Measurements from ENCODE around the gene ZMAT3. TPM values are rescaled to one million over a fixed set of nuclear protein-coding genes. Genes with fewer than 3 reads are reported as not detected.

The ZMAT3 gene
- total and polyA plus RNA-seq, 3 donors from 2014 or later = 6.4 to 13.3 (median 12.3) TPM

DNA sequence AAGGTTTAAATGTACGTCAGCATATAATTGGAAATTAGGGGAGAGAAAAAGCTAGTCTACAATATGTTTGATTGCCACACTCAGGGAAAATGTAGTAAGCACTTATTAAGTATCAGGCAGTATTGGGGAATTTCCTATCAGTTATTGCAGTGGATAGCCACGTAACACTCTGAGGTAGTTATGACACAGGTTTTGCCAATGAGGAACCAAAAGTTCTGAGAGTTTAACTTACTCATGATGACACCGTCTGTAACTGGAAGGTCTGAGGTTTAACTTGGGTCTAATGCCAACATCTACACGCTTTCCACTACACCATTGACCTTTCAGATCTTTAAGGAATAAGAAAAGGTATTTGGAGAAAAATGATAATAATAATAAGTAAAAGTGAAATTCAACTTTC lies 89.5 kb downstream of the ZMAT3 start:
- TF ChIP-seq, protein P1, sequence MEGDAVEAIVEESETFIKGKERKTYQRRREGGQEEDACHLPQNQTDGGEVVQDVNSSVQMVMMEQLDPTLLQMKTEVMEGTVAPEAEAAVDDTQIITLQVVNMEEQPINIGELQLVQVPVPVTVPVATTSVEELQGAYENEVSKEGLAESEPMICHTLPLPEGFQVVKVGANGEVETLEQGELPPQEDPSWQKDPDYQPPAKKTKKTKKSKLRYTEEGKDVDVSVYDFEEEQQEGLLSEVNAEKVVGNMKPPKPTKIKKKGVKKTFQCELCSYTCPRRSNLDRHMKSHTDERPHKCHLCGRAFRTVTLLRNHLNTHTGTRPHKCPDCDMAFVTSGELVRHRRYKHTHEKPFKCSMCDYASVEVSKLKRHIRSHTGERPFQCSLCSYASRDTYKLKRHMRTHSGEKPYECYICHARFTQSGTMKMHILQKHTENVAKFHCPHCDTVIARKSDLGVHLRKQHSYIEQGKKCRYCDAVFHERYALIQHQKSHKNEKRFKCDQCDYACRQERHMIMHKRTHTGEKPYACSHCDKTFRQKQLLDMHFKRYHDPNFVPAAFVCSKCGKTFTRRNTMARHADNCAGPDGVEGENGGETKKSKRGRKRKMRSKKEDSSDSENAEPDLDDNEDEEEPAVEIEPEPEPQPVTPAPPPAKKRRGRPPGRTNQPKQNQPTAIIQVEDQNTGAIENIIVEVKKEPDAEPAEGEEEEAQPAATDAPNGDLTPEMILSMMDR (IDR thresholded peaks at IDR 0.05) = no peak
- TF ChIP-seq POLR2A (IDR thresholded peaks at IDR 0.05) = no peak
- H3K27ac ChIP-seq = no peak overlapping the region
- DNase-seq = no peak
- H3K4me1 ChIP-seq = no peaks in the 10 kb centered on the region
- no peaks in the 10 kb centered on the region for H3K36me3 ChIP-seq (ENCODE audit: low read depth, missing control alignments)
- no peak overlapping the region for H3K4me3 ChIP-seq
- 87 to 90% methylated on average over 4 of the region's 4 CpGs for WGBS, 2 donors
- no peaks in the 10 kb centered on the region for H3K27me3 ChIP-seq
- no peaks in the 10 kb centered on the region for H3K9me3 ChIP-seq
- intact Hi-C loops (cut with DNase I; ENCODE audit: low total_unique reads) = no loop called here

DNA sequence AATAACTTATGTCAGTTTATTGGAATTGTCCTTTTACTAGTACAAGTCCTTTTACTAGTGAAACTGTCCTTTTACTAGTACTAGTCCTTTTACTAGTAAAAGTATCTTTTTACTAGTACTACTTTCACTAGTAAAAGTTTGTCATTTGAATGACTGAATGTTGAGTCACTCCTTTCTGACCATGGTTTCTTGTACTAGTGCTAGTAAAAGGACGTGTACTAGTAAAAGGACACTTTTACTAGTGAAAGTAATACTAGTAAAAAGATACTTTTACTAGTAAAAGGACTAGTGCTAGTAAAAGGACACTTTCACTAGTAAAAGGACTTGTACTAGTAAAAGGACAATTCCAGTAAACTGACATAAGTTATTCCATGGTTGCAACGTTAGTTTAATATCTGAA lies 96.3 kb downstream of the ZMAT3 start:
- no peaks in the 10 kb centered on the region for H3K27me3 ChIP-seq
- WGBS, 2 donors = 79 to 82% methylated on average over 2 of the region's 2 CpGs
- H3K9me3 ChIP-seq = no peaks in the 10 kb centered on the region
- H3K4me3 ChIP-seq = no peak overlapping the region
- no peaks in the 10 kb centered on the region for H3K36me3 ChIP-seq (ENCODE audit: low read depth, missing control alignments)
- no peak for DNase-seq
- no peak overlapping the region for H3K27ac ChIP-seq
- intact Hi-C loops (cut with DNase I; ENCODE audit: low total_unique reads) = no loop called here
- H3K4me1 ChIP-seq = no peaks in the 10 kb centered on the region
- TF ChIP-seq, protein P1 (IDR thresholded peaks at IDR 0.05) = no peak
- no peak for TF ChIP-seq POLR2A (IDR thresholded peaks at IDR 0.05)

DNA sequence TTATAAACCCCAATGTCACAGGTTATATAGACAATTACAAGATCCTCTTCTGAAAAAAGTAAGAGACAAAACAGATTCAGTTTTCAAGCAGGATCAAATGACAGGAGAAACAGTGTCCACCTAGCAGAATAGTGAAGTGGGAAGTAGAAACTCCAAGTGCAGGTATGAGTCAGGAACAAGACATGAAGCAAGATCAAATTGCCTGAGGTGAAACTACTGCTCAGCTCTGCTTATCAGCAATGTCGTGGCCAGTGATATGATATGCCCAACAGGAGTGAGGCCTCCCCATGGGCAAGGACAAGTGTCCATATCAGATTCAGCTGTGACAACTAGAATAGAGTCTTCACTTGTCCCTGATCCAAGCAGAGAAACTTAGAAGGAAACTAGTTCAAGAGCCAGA lies 100.0 kb downstream of the ZMAT3 start:
- H3K4me1 ChIP-seq = no peaks in the 10 kb centered on the region
- no peak overlapping the region for H3K4me3 ChIP-seq
- H3K27me3 ChIP-seq = no peaks in the 10 kb centered on the region
- intact Hi-C loops (cut with DNase I; ENCODE audit: low total_unique reads) = no loop called here
- H3K9me3 ChIP-seq = no peaks in the 10 kb centered on the region
- TF ChIP-seq, protein P1 (IDR thresholded peaks at IDR 0.05) = no peak
- no peak for TF ChIP-seq POLR2A (IDR thresholded peaks at IDR 0.05)
- no peak for DNase-seq
- WGBS, 2 donors = 42 to 52% methylated on average over 1 of the region's 1 CpG
- H3K27ac ChIP-seq = no peak overlapping the region
- H3K36me3 ChIP-seq (ENCODE audit: low read depth, missing control alignments) = no peaks in the 10 kb centered on the region

DNA sequence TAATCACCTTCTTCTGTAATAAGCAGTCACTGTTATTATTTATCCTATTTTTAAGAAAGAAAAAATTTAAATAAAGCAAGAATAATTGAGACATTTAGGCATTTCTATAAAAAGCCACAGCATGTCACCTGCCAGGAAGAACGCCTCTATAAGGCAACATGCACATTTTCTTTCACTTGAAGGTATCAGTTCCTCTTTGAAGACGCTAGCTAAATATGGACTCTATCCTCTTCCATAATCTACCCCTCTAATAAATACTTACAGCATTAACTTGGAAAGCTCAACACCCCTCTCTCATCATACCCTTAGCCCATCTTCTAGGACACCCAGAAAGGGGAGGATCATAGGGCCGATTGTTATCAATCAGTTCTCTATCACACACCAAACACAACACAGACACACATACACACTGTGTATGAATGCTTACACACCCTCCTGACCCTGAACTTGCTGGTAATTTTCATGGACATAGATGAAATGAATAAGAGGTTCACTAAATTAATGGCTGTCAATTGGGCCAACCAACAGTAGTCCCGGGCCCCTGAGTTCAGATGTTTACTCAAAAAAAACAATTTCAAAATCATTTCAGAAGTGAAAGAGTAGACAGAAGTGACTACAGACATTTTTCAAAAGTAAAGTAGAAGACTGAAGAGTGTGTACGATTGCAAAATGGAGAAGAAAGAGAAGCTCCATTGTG lies 102.5 kb downstream of the ZMAT3 start:
- H3K27me3 ChIP-seq = no peaks in the 10 kb centered on the region
- no peak overlapping the region for H3K4me3 ChIP-seq
- TF ChIP-seq POLR2A (IDR thresholded peaks at IDR 0.05) = no peak
- TF ChIP-seq, protein P1 (IDR thresholded peaks at IDR 0.05) = no peak
- no peaks in the 10 kb centered on the region for H3K36me3 ChIP-seq (ENCODE audit: low read depth, missing control alignments)
- no peaks in the 10 kb centered on the region for H3K9me3 ChIP-seq
- H3K27ac ChIP-seq = no peak overlapping the region
- 83 to 86% methylated on average over 5 of the region's 5 CpGs for whole genome bisulfite sequencing, 2 donors
- no peaks in the 10 kb centered on the region for H3K4me1 ChIP-seq
- no peak for DNase-seq
- intact Hi-C loops (cut with DNase I; ENCODE audit: low total_unique reads) = no loop called here

Small RNA genes lying within 50 kb of the gene (small RNA-seq; reads per million reads assigned to genes)
- gene RF00019 = 0 reads per million in 2 donors

Other genes with a start within 250 kb of the ZMAT3 start
- gene PIK3CA, start 76.5 kb upstream of the ZMAT3 start, total RNA-seq = 10 to 100 TPM; 20.8 to 27.1 TPM
- 11.2 TPM for gene PIK3CA, start 76.5 kb upstream of the ZMAT3 start, polyA plus RNA-seq (ENCODE audit: insufficient read depth, low read depth, low replicate concordance)
- gene KCNMB3, start 179.3 kb upstream of the ZMAT3 start, total RNA-seq = 1 to 10 TPM; 6.8 to 7.4 TPM
- gene KCNMB3, start 179.3 kb upstream of the ZMAT3 start, polyA plus RNA-seq (ENCODE audit: insufficient read depth, low read depth, low replicate concordance) = 7.1 TPM